Occipital lobe (tissue), 2 donors: ENCODE results near the gene CRNKL1. TPM values are rescaled to one million over a fixed set of nuclear protein-coding genes. Genes with fewer than 3 reads are reported as not detected.
"Not testable (repeated sequence)": the region's sequence is repeated elsewhere in the genome, so short reads cannot be mapped to it uniquely, and the experiment has no call there.

Experiments used
- DNase-seq: peaks from one replicate; lab custom pipeline; 2025; lab: John Stamatoyannopoulos, UW
- total RNA-seq: library from RNA; depleted of rRNA; stranded (reverse); fragments of >200 nt; gene quantifications from one replicate; pipeline ENCODE4 v1.2.3, GENCODE V29; 2014

Gene CRNKL1
- total RNA-seq, 1 donor from 2014 or later, result 66.6 TPM

- DNase-seq, result no peak
Measured at GRCh38 chr20:20010639-20011500, 41.4 kb downstream of the CRNKL1 start.

DNA sequence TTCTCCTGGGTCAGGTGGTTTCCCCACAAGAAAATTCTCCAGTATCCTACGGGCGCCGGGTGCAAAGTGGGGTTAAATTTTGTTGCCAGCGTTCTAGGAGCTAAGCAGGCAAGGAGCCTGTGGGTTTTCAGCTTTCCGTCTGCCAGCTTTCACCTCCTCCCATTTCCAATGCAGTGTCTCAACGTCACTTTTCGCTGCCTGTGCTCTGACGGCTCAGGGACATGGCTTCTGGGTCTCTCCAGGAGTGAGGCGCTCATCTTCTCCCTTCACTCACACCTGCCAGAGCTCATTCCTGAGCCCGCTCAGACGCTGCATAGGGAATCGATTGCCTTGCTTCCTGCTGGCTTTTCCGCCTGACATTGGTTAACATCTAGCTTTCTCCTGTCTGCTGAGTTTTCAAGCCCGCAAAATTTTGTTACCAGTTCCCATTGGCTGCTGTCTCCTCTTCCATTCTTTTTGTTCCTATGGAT lies 42.4 kb downstream of the CRNKL1 start:
- DNase-seq, result no peak

GRCh38 chr20:20005342-20005741 lies 46.9 kb downstream of the CRNKL1 start:
- no peak for DNase-seq

DNA sequence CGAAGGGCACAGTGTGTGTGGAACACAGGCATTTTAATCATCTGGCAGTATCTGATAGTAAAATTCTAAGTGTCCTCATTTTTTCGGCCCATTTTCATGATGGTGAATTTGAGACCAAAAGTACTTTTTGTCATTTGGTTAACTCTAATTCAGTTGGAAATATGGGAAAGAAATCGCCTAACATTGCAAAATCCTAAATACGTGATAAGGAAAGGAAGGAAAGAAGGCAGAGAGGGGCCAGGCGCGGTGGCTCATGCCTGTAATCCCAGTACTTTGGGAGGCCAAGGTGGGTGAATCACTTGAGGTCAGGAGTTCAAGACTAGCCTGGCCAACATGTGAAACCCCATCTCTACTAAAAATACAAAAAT lies 48.3 kb downstream of the CRNKL1 start:
- DNase-seq, result not testable (repeated sequence)

DNA sequence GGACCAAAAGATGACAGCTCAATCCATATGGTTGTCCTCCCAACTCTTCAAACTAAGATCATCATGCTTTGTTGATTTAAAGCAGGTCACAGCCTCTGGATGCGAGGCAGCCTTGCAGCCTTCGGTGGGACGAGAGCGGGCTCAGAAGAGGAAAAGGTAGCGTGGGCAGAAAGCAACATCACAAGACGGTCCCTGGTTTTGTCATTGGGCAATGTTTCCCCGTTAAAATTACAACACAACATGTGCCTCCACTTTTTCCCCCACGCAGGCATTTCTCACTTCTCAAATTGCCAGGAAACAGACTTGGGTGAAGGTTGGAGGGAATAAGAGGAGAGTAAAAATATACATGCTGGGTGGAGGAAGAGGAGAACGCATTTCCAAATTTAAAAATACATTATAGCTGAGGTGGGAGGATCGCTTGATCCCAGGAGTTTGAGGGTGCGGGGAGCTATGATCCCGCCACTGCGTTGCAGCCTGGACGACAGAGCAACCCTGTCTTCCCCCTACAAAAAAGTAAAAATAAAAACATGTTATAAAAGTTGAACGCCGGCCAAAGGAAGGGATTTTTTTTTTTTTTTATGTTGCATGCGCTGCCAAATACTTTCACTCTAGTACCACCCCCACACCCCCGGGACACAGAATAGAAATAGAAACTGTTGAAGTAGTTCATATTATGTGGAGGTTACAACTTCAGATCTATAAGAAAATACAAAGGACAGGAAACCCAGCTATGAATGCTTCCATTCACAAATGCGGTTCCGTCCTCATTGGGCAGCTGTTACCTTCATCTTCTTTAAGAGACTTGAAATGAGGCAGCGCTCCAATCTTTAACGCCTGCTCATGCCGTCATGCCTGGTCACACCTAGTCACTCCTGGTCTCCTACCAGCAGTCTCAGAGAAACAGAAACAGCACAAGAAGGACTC lies 49.0 kb downstream of the CRNKL1 start:
- DNase-seq, result peak; percentile 41

GRCh38 chr20:20002101-20002998 lies 49.9 kb downstream of the CRNKL1 start:
- DNase-seq, result no peak

DNA sequence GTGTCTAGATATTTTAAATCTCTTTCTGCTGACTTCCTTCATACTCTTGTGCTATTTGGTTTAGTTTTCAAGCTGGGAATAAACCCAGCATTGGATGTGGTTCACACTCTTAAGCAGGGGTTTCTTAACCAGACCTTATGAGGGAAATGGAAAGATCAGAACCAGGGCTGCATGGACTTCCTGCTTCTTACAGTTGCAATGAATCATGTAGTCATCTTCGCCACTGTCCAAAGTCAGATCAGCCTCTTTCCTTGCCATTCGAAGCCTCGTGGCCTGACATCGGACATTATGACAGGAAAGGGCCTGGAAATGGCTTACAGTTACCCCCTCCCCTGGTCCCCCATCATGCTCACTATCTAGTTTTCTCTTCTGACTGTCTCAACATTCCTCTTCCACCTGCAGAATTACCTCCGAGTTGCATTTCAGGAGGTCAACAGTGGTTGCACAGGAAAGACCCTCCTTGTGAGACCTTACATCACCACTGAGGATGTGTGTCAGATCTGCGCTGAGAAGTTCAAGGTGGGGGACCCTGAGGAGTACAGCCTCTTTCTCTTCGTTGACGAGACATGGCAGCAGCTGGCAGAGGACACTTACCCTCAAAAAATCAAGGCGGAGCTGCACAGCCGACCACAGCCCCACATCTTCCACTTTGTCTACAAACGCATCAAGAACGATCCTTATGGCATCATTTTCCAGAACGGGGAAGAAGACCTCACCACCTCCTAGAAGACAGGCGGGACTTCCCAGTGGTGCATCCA lies 51.9 kb downstream of the CRNKL1 start:
- no peak for DNase-seq

- DNase-seq, result no peak
Measured at GRCh38 chr20:19998990-19999705, 53.1 kb downstream of the CRNKL1 start.

- no peak for DNase-seq
Measured at GRCh38 chr20:19996917-19997316, 55.3 kb downstream of the CRNKL1 start.

DNA sequence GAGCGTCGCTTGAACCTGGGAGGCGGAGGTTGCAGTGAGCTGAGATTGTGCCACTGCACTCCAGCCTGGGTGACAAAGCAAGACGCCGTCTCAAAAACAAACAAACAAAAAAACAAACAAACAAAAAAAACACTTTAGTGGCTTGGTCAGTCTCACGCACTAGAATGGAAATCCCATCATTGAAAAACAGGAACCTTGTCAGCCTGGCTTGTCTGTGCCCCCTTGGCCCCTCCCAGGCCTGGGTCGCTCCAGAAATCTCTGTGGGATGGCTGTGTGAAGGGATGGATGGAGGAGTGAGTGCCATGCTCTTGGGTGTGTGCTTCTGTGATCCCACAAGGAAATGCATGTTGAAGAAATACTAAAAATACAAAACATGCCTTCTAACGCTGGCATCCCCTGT lies 56.0 kb downstream of the CRNKL1 start:
- no peak for DNase-seq

- no peak for DNase-seq
Measured at GRCh38 chr20:19995220-19995863, 56.9 kb downstream of the CRNKL1 start.

GRCh38 chr20:19993958-19994669 lies 58.2 kb downstream of the CRNKL1 start:
- DNase-seq, result no peak

DNA sequence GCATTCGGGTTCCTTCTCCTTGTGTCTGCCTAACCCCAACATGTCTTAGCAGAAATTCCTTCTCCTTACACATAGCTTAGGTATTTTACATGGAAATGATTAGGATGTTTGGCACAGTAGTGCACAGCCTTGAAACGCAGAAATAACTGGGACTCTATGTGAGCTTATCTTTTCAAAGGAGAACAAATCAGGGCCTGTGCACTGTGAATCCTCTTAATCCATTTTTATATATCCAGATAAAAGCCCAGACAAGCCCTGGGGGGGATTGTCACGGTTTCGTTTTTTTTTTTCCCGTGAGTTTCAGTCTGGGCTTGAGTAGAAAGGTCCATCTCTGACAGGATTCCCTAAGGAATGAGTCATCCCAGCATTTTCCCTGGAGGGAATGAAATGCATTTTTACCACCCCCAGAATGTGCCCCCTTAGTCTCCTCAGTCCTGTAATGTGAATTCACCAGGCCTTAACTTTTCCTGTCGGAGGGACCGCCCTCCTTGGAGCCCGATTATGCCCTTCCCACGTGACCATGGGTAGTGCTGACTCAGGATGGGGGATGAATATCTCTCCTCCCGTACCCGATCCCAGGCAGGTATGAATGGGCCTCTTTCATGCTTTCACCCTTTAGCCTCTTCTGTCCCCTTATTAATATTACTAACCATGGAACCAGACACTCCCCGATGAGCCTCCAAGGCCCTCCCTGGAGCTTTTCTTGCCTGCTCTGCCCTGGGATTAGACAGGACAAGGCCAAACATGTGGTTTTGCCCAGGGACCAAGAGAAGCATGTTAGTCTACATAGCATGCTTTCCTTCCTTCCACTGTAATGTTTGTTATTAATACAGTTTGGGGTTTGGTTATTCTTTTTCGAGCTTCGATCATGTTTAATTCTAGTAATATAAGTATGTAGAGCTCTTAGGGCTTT lies 59.0 kb downstream of the CRNKL1 start:
- DNase-seq, result no peak

DNA sequence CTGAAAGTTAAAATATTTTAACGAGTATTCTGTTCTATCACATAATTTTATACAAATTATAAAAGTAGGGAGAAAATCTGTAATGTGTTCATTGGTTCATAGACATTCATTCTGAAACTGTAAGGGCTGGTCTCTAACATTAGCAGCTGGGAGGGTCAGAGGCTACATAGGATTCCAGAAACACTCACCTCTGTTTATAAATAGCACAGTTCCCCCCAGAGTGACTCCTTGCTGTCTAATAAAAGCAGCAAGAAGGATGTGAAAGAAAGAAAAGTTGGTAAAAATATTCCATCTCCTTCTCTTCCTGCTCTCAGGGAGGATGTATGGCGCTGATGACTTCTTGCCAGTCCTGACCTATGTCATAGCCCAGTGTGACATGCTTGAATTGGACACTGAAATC lies 60.4 kb downstream of the CRNKL1 start:
- no peak for DNase-seq

GRCh38 chr20:19991308-19991707 lies 61.0 kb downstream of the CRNKL1 start:
- no peak for DNase-seq

GRCh38 chr20:19990850-19991249 lies 61.4 kb downstream of the CRNKL1 start:
- no peak for DNase-seq

DNA sequence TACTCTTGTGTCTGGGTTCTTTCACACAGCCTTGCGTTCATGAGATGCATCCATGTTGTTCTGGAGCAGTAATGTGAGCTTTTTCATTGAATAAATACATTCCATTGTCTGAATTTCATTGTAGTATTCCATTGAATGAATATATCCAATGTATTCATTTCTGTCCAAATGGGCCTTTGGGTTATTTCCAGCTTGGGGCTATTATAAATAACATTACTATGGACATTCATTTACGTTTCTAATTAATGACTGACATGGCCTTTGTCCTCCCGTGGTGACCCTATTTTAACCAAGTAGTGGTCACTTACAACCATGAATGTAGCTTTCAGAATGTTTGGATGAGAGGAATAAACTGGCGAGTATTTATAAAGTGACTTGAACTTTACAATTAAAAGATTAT lies 65.2 kb downstream of the CRNKL1 start:
- no peak for DNase-seq

DNA sequence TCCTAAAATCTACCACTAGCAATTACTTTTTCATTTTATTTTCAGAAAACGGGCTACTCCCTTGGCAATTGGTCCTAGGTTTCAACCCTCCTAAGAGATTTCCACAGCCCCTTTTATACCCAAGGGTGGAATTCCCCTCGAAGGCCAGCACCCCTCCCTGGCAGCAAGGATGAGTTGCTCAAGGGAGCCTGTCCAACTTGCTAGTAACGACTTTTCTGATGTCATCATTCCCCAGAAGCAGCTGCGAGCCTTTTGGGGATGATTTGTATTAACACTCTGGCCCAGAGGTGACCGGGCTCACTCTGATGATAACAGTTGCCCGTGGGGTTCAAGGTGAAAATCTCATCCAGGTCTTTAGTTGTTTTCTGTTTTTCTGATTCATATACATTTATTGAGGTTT lies 65.8 kb downstream of the CRNKL1 start:
- no peak for DNase-seq
